Activated naive CD8-positive, alpha-beta T cell treated with anti-CD3 and anti-CD28 coated beads, Interleukin-2, amount 50 U/mL, for 24 hours (primary cell): ENCODE results near the gene AFTPH.

Experiments used
- ATAC-seq: fragments of 150-1000 bp; cut with Tn5 transposase; one replicate; pipeline ENCODE4 v1.10.0; 2021
- DNase-seq: peaks from one replicate; pipeline ENCODE4 v3.0.0; 2021
- H3K27ac Mint-ChIP-seq: one replicate; pipeline ENCODE4 v1.8.0; 2021; ENCODE audit warnings: mild to moderate bottlenecking, mixed read lengths
- H3K27me3 Mint-ChIP-seq: one replicate; pipeline ENCODE4 v1.8.0; 2021; ENCODE audit warnings: mixed read lengths
- H3K36me3 Mint-ChIP-seq: one replicate; pipeline ENCODE4 v1.8.0; 2021; ENCODE audit warnings: low read depth, mixed read lengths
- H3K4me1 Mint-ChIP-seq: one replicate; pipeline ENCODE4 v1.8.0; 2021; ENCODE audit warnings: mixed read lengths
- H3K4me3 Mint-ChIP-seq: one replicate; pipeline ENCODE4 v1.8.0; 2021; ENCODE audit warnings: mild to moderate bottlenecking, moderate library complexity, mixed read lengths
- H3K9me3 Mint-ChIP-seq: one replicate; pipeline ENCODE4 v1.8.0; 2021; ENCODE audit warnings: mixed read lengths

Gene AFTPH, protein sequence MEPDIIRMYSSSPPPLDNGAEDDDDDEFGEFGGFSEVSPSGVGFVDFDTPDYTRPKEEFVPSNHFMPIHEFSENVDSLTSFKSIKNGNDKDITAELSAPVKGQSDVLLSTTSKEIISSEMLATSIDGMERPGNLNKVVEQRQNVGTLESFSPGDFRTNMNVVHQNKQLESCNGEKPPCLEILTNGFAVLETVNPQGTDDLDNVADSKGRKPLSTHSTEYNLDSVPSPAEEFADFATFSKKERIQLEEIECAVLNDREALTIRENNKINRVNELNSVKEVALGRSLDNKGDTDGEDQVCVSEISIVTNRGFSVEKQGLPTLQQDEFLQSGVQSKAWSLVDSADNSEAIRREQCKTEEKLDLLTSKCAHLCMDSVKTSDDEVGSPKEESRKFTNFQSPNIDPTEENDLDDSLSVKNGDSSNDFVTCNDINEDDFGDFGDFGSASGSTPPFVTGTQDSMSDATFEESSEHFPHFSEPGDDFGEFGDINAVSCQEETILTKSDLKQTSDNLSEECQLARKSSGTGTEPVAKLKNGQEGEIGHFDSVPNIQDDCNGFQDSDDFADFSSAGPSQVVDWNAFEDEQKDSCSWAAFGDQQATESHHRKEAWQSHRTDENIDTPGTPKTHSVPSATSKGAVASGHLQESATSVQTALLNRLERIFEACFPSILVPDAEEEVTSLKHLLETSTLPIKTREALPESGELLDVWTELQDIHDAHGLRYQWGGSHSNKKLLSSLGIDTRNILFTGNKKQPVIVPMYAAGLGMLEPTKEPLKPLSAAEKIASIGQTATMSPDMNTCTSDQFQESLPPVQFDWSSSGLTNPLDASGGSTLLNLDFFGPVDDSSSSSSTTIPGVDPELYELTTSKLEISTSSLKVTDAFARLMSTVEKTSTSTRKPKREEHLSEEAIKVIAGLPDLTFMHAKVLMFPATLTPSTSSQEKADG

DNA sequence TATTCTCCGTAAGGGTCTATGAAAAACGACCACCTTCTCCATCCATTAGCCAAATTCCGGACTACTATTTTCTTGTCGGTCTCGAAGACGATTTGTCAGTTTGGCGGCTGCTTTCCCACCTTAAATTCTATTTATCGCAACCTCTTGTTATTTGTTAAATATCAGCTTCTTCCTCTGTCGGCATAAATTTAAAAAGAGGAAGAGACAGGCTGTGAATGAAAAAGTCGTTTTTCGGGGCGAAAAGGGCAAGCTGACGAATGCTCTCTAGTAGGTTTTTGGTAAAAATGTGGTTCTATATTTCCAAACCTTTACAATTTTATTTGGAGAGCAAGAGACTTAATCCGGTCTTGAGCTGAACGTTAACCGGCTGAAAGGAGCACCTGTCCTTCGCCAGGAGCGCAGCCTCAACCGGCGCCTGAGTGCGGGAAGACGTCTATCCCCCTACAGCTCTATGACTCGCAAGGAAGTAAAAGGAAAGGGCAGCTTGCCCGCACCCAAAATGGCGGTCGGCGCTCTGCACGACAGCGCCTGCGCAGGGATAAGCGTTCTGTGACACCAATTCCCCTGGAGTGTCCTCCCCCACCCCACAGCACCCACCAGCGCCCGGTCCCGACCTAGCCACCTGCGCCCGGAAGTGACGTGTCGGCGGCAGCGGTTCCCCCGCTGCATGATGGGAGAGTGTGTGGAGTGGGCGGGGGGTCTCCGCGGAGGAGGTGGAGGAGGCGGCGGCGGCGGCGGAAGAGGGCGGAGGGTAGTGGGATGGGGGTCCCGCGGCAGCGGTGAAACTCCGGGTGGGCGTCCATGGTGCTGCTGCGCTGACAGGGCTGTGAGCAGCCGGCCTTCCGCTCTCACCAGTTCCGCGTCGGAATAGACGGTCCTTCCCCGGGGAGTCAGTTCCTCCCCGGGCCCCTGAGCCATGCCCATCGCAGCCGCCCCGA is at the start of gene AFTPH:
AFTPH (plus strand) TSS at position 663 of the 938 bp plus-strand sequence. CDS start 27,147 bp downstream, outside the sequence.
- peak within 1 kb of the TSS; percentile 100 for H3K27ac Mint-ChIP-seq
- peaks cover 10% of the 10 kb centered on the region for H3K36me3 Mint-ChIP-seq
- peak within 1 kb of the TSS; percentile 99 for H3K4me3 Mint-ChIP-seq
- no peaks in the 10 kb centered on the region for H3K9me3 Mint-ChIP-seq
- H3K27me3 Mint-ChIP-seq = peaks cover 2% of the 10 kb centered on the region
- peak; percentile 99 for DNase-seq
- peak; percentile 93 for ATAC-seq
- peaks cover 47% of the 10 kb centered on the region for H3K4me1 Mint-ChIP-seq

DNA sequence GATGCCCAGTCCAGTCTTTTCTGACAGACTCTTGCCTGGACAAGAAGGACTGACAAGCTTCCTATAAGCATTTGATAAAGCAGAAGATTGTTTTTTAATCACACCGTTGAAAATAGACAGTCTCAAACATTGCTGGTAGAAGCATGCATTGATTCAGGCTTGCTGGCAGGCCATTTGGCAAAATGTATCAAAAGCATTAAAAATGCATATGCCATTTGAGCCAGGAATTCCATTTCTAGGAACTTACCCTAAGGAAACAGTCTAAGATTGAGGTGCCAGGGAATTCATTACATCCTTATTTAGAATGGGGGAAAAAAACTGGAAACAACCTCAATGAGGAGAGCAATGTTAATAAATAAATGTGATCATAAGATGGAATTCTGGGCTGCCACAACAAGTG is 49.5 kb upstream of the AFTPH start:
- Mint-ChIP-seq H3K27ac (no peak overlapping the region), H3K9me3 (no peaks in the 10 kb centered on the region), H3K4me1 (peaks cover 23% of the 10 kb centered on the region), H3K4me3 (no peak overlapping the region), H3K27me3 (no peaks in the 10 kb centered on the region), H3K36me3 (no peaks in the 10 kb centered on the region)
- no peak for ATAC-seq
- no peak for DNase-seq

DNA sequence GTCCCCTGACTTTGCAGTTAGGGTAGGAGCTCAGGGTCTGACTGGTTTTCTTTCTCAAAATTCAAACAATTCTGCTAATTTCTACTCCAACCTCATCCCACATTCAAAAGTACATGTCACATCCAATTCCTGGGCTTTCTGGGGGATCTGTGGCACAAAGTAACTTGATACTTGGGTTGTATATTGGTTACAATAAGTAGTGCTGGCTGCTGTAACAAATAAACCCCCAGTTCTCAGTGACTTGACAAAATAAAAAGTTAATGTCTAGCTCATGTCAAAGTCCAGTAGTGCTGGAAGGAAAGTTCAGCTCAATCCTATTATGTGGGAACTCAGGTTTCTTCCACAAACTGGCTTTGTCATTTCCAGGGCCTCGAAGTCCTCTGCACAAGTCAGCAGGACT is 47.1 kb upstream of the AFTPH start:
- H3K27me3 Mint-ChIP-seq = no peaks in the 10 kb centered on the region
- H3K4me1 Mint-ChIP-seq = peaks cover 25% of the 10 kb centered on the region
- no peaks in the 10 kb centered on the region for H3K9me3 Mint-ChIP-seq
- H3K27ac Mint-ChIP-seq = no peak overlapping the region
- DNase-seq = no peak
- H3K4me3 Mint-ChIP-seq = no peak overlapping the region
- no peak for ATAC-seq
- H3K36me3 Mint-ChIP-seq = no peaks in the 10 kb centered on the region

DNA sequence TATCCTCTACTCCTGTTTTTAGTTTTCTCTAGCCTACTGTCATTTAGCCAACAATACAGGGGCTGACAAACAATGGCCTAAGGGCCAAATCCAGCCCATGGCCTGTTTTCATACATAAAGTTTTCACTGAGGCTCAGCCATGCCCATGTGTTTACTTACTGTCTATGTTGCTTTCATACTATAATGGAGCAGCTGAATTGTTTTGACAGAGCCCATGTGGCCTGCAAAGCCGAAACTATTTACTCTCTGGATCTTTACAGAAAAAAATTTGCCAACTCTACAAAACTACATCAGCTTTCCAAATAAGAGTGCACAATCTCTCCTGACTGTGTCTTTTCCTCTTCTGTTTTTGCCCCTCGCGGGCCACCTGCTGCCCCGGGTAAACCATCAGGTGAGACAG is 46.1 kb upstream of the AFTPH start:
- no peaks in the 10 kb centered on the region for H3K36me3 Mint-ChIP-seq
- peaks cover 25% of the 10 kb centered on the region for H3K4me1 Mint-ChIP-seq
- DNase-seq = no peak
- H3K27ac Mint-ChIP-seq = no peak overlapping the region
- H3K27me3 Mint-ChIP-seq = no peaks in the 10 kb centered on the region
- no peak overlapping the region for H3K4me3 Mint-ChIP-seq
- H3K9me3 Mint-ChIP-seq = no peaks in the 10 kb centered on the region
- ATAC-seq = no peak

DNA sequence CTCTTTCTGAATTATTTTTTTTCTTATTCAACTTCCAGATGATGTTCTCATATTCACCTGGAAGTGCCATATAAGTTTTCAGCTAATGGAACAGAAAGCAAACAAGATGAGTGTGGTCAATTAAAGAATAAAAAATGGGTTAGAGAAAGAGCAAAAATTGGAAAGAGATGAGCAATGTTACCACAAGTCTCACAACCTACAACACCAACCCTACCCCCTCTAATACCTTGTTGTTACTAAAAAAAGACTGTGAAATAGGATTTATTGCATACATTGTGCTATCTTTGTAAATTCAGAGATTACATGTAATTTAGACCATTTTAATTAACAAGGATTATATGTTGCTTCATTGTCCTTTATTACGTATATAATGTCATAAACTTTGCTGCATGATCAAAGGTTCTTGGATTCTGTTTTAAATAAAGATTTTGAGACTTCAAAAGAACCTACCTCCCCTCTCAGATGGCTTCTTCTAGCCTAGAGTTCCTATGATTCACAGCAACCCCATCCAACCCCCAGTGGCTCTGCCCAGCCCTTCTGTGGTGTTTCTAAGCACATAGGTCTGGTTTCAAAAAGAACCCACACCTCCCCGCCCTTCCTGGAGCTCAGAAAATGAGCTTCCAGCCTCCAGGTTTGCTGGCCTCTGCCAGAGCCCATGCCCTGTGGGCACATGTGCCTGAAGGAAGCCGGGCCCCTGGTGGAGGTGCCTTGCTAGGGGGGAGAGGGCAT is 45.5 kb upstream of the AFTPH start:
- no peak overlapping the region for H3K4me3 Mint-ChIP-seq
- H3K9me3 Mint-ChIP-seq = no peaks in the 10 kb centered on the region
- peaks cover 25% of the 10 kb centered on the region for H3K4me1 Mint-ChIP-seq
- peak; percentile 25 for DNase-seq
- peak overlapping the region; percentile 59 for H3K27ac Mint-ChIP-seq
- H3K27me3 Mint-ChIP-seq = no peaks in the 10 kb centered on the region
- ATAC-seq = peak; percentile 81
- H3K36me3 Mint-ChIP-seq = no peaks in the 10 kb centered on the region

DNA sequence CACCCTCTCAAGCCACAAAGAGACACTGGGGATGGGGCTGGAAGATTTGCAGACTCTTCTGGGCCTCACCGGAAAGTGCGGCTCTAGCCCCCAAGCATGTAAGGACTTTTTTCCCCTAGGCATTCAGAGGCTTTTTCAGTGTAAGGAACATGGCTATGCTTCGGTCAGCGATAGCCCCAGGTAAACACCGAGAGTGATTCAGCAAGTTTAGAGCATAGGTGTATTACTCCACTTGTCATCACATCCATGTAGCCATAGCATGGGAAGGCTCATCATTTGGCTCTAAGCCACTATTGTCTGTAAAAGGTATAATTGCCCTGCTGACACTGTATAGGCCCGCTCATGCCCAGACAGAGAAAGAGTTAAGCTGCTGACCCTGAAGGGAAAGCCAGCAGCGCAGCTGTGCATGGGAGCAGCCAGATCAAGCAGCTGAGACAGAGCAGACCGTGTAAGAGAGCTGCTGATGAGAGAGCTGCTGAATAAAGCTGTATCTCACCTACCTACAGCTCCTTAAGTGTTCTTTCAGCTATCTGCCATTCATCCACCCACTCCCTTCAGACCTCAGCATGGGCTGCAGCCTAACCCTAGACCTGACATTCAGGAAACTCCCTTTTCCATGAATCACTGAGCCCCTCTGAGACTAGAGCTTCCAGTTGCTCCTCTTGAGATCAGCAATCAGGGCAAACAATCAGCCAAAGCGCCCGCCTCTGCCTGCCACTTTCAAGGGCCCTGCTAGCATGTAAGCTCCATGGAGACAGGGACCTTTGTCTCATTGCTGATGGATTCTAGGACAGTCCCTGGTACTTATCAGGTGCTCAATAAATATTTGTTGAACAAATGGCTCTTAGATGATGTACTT is 44.6 kb upstream of the AFTPH start:
- Mint-ChIP-seq H3K4me3 (no peak overlapping the region), H3K9me3 (no peaks in the 10 kb centered on the region), H3K27ac (peak overlapping the region; percentile 59), H3K4me1 (peaks cover 19% of the 10 kb centered on the region), H3K27me3 (no peaks in the 10 kb centered on the region), H3K36me3 (no peaks in the 10 kb centered on the region)
- ATAC-seq (peak; percentile 74), DNase-seq (peak; percentile 16)

DNA sequence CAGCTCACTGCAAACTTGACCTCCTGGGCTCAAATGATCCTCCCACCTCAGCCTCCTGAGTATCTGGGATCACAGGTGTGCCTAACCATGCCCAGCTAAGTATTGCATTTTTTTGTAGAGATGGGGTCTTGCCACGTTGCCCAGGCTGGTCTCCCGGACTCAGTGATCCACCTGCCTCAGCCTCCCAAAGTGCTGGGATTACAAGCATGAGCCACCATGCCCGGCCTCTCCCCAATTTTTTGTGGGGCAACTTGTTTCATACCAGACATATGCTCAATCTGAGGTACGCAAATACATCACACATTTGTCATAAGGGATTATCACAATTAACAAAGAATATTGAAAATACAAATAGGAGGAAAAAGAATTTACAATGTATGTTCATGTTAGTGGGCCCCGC is 42.5 kb upstream of the AFTPH start:
- H3K4me3 Mint-ChIP-seq = no peak overlapping the region
- no peaks in the 10 kb centered on the region for H3K9me3 Mint-ChIP-seq
- H3K27ac Mint-ChIP-seq = no peak overlapping the region
- peaks cover 19% of the 10 kb centered on the region for H3K4me1 Mint-ChIP-seq
- ATAC-seq (no peak), DNase-seq (no peak)
- peaks cover under 1% of the 10 kb centered on the region for H3K27me3 Mint-ChIP-seq
- no peaks in the 10 kb centered on the region for H3K36me3 Mint-ChIP-seq

DNA sequence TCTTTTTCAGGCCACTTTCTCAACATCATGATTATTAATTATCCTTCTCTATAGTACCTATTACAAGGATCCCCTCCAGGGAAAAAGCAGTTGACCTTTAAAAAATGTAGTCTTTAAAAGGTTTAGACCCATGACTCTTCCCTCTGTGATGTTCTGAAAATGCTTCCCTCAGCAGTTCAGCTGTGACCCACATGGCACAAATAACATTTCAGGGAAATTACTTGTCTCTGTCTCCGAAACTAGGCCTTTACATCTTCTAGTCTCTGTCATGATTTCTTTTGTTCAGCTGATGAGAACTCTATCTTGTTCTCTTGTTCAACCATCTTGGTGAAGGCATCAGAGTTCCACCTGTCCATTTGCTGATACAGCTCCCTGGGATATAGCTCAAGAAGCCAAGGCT is 41.9 kb upstream of the AFTPH start:
- no peak overlapping the region for H3K4me3 Mint-ChIP-seq

DNA sequence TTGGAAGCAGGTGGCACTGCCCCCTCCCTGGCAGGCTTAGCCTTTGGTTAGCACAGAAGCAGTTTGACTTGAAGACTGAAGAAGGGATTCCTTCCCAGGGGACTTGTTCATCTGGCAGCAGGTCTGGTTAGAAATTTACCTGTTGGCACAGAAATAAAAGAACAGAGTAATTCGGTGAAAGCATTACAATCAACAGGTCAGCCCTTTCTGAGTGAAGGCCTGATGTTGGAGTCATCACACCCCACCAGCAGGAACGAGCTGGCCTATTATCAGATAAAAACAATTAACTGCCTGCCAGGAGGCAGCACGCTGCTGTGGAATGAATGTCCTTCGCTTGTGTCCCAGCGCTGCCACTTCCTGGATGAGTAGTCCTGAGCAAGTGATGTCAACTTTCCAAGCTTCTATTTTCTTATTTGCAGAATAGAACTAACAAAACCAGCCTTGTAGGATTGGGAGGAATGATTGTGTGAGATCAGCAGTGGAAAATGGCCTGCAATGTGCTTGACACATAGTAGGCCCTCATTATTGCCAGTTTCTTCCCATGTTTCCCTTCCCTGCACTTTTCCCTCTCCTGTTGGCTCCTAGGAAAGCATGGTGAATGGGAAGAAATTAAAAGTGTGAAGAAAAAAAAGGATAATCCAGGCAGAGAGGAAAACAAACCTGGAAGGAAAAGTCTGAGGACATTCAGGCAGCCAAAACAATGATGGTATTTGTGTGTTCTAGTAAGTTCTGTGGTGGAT is 41.2 kb upstream of the AFTPH start:
- Mint-ChIP-seq H3K27me3 (peaks cover 4% of the 10 kb centered on the region), H3K27ac (no peak overlapping the region), H3K4me3 (no peak overlapping the region), H3K36me3 (no peaks in the 10 kb centered on the region), H3K4me1 (peaks cover 19% of the 10 kb centered on the region), H3K9me3 (no peaks in the 10 kb centered on the region)
- DNase-seq (no peak), ATAC-seq (no peak)

More for the DNA sequence above, 41.9 kb upstream of the AFTPH start:
- DNase-seq (no peak), ATAC-seq (no peak)
- H3K36me3 Mint-ChIP-seq = no peaks in the 10 kb centered on the region
- peaks cover 19% of the 10 kb centered on the region for H3K4me1 Mint-ChIP-seq
- no peaks in the 10 kb centered on the region for H3K9me3 Mint-ChIP-seq
- H3K27ac Mint-ChIP-seq = no peak overlapping the region
- H3K27me3 Mint-ChIP-seq = peaks cover 4% of the 10 kb centered on the region

DNA sequence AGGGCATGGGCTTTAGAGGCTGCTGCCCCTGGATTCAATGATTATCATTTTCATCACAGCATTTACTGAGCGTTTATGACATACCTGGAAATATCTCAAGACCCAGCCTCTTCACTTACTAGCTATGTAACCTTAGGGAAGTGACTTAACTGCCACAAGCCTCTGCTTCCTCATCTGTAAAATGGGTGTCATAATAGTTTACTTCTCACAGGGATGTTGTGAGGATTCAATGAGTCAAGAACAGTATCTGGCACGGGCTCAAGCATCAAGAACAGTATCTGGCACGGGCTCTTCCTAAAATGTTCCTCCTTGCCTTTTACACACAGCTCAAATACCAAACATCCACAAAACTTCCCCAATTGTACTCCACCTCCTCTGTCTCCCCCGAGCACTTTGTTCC is 38.8 kb upstream of the AFTPH start:
- no peak for DNase-seq
- Mint-ChIP-seq H3K27ac (no peak overlapping the region), H3K27me3 (peaks cover 4% of the 10 kb centered on the region), H3K36me3 (no peaks in the 10 kb centered on the region), H3K4me1 (peaks cover 8% of the 10 kb centered on the region), H3K9me3 (no peaks in the 10 kb centered on the region), H3K4me3 (no peak overlapping the region)
- no peak for ATAC-seq

DNA sequence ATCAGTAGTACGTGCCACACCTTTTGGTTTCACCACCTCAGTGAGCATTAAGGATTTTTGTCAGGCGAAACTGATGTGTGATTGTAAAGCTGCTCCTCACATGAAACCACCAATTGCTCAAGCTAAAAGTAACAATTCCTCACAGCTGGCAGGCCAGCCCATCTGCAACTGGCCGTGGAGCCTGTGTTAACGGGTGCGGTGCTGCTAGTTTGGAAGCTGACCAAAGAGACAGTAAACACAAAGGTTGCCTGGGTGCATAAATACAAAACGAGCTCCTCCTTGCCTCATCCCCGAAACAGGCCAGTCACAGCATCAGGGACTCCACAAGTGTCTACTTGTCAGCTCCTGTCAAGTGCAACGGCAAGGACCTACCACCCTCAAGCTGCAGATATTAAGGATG is 38.2 kb upstream of the AFTPH start:
- Mint-ChIP-seq H3K4me3 (no peak overlapping the region), H3K27me3 (peaks cover 4% of the 10 kb centered on the region), H3K4me1 (peaks cover 8% of the 10 kb centered on the region), H3K9me3 (no peaks in the 10 kb centered on the region), H3K27ac (no peak overlapping the region), H3K36me3 (no peaks in the 10 kb centered on the region)
- no peak for ATAC-seq
- DNase-seq = no peak

DNA sequence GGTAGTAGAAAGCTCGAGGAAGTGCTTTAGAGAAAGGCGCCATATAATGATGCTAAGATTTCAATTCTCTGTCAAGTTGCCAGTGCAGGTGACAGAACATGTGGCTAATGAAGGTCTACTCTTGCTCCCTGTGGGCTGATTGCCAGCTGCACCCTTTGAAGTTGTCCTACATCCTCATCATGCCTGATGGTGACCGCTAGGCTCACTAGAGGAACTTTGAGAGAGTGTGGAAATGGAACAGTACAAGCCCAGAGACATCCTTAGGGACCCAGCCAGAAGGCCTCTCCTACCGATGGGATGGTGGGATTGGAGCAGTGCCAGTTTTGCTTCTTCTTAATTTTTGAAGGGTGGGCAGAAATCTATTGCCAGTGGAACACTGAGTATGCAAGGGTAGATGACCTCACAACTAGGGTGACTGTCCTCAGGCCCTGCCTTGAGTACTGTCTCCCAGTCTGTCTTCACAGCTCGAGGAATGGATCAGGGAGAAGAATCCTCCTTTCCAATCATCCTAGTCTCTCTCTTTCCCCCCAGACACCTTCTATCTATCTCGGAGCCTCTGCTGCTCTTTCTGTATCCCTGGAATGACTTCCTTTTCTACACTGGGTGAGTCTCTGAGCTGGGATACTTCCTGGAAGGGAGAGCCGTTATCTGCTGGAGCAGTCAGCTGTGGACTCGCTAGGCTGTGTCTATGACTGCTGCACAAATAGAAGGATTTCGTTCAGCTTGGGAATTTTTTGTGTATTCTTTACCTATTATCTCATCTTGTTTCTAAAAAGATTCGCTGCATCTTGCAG is 36.7 kb upstream of the AFTPH start:
- Mint-ChIP-seq H3K27me3 (peaks cover 4% of the 10 kb centered on the region), H3K27ac (no peak overlapping the region), H3K9me3 (no peaks in the 10 kb centered on the region), H3K36me3 (no peaks in the 10 kb centered on the region), H3K4me3 (no peak overlapping the region), H3K4me1 (peaks cover 8% of the 10 kb centered on the region)
- ATAC-seq (no peak), DNase-seq (no peak)
